GM20431 (cell line): ENCODE data around the gene UNC5B.
"Not testable (repeated sequence)": the region's sequence is repeated elsewhere in the genome, so short reads cannot be mapped to it uniquely, and the experiment has no call there.

Experiments
- in situ Hi-C: fragments of 300-500 bp; cut with MseI, MboI; formaldehyde crosslinking; loops from one replicate; pipeline ENCODE4 v1.15.0; 2020; ENCODE audit warnings: low sequenced_read_pairs; ENCODE audit not compliant: unreplicated experiment

Gene UNC5B

DNA sequence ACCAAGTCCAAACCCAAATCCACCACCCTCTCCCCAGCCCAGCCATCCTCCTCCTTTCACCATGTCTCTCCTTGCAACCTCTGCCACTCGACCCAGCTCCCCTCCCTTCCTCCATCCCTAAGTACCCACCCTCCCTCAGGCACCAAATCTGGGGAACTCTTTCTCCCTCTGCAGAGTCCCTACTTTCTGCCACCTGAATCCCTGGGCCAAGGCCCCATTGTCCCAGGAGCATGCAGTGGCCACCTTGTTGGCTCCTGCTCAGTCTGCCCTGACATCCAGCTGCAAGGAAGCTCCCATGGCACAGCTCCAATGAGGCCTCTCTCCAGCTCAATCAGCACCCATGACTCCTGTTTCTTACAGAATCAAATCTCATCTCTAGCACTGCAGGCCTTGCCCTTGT is 5.5 kb upstream of the UNC5B start:
- in situ Hi-C loops = loop anchor here (10.0 kb wide), 1 partner anchor 272 kb away; no protein-coding TSS in a partner anchor

DNA sequence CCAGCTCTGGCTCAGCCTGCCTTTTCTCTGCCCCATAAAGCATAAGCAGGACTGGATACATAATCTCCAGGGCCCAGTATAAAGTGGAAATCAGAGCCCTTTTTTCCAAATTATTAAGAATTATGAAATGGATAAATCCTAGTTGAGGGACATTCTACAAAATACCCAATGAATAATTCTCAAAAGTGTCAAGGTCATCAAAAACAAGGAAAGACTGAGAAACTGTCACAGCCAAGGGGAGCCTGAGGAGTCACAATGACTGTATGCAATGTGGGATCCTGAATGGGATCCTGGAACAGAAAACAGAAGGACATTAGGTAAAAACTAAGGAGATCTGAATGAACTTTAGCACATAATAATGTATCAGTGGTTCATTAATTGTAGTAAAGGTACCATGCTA is 4.8 kb upstream of the UNC5B start:
- in situ Hi-C loops = loop anchor here (10.0 kb wide), 1 partner anchor 273 kb away; no protein-coding TSS in a partner anchor

DNA sequence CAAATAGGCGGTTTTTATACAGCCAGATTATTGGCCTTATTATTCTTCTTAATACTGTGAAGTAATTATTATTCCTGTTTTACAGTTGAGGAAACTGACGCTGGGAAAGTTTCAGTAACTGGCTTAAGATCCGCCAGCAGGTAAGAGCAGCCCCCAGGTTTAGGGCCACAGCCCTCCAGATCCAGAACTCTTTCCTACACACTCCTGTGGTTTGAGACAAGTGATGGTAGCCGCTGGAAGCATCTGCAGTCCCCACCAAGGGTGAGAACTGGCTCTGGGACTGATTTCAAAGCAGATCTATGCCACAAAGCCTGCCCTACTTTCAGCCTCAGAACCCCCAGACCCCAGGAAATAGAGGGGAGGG is 3.0 kb upstream of the UNC5B start:
- in situ Hi-C loops = loop anchor here (10.0 kb wide), 1 partner anchor 275 kb away; no protein-coding TSS in a partner anchor

DNA sequence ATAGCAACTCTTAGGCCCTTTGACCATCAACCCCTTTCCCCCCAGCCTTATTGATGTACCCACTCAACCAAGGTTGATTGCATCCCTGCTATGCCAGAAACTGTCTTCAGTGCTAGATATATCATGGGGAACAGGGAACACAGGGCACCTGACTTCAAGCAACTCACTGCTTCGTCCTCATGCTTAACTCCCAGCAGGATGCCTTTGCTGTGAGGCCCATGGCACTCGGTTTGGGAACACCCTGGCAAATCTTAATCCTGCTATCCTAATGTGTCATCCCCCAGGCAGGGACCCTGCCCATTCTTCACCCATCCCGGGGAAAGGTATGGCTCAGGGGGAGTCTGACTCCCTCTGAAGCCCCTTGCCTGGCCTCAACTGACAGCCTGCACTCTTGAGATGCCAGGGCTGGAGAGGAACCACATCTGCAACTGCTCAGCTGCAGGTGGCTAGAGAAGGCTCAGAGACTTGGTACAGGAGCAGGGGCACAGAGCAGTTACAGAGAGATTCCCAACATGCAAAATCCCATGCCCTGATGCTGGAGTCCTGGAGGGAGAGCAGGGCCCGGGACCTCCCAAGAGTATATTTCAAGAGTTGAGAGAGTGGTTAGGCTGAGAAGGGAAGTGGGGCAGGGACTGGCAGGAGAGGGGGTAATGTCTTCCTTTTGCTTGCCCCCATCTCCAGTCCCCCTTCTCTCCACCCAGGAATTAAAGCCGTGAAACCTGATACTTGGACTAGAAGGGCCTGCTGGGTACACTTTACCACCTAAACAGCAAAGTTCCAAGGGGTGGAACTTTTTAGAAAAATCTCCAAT is 2.4 kb upstream of the UNC5B start:
- in situ Hi-C loops = loop anchor here (10.0 kb wide), 1 partner anchor 275 kb away; no protein-coding TSS in a partner anchor

DNA sequence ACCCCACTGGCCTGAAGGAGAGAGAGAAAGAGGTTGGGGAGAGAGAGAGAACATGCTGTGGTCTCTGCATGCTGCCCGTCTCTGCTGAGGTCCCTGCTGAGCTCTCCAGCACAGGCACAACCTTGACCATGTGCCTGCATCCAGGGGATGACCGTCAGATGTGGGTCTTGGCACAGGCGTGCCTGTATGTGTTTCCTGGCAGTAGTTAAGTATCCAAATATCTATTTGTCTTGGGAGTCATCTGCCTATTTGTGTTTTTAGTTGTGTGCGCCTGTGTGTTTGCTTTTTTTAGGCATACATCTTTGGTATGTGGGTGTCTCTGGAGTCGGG is 1.9 kb upstream of the UNC5B start:
- in situ Hi-C loops = no loop called here

DNA sequence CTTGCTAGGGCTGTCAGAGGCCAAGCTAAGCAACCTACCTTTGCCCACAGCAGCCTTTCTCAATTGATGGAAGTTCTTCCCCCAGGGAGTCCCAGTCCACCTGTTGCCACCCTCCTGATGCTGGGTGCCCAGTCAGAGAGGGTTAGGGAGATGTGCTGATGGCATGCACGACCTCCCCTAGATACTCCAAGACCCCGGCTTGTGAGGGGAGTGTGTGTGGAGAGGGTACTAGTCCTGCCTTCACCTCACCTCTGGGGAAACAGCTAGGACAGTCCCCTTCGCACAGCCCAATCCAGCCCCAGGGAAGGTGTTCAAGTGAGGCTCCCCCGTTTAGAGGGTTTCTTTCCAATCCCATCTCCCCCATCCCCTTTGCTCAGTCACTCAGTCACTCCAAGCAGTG is 1.3 kb upstream of the UNC5B start:
- in situ Hi-C loops = no loop called here

DNA sequence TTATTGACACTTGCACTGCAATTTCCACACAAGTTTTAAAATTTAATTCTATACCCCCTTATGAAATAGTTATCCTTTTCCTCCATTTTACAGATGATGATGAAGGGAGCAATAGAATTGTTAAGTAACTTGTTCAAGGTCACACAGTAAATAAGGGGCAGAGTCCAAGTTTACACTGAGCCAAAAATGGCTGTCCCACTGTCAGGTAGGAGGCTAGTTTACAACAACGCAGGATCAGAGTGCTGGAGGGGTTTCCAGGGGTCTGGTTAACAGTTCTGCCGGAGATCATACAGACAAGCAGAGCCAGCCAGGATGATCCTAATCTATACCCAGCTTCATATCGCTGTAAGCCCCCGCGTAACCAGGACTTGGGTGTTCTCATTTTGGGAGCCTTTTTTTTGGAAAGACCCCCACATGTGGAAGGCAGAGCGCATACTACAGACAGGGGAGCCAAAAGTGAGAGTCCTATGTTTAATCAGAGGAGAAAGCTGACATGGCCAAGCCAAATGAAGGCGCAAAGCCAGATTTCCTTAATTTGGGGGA is 524 bp upstream of the UNC5B start:
- in situ Hi-C loops = no loop called here

DNA sequence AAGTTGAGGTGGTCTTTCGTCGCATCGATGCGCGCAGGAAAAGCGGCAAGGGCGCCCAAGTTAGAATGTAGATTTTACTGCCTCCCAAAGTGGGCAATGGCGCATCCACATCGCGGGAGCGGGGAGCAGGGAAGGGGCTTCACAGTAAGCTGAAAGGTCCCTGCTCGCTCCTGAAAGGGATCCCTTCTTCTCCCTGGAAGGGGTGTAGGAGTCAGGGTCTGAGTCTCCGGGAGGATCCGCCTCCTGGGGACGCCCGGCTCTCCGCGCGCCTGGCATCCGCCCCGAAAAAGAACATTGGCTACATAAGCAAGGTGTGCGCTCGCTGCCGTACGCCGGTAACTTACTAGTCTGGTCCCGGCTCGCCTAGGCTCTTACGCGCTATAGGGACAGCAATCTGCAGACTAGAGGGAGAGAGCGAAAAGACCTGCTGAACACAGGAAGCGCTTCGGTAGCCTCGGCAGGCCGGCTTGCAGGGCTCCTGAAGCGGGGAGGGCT is 804 bp downstream of the UNC5B start:
- in situ Hi-C loops = no loop called here

DNA sequence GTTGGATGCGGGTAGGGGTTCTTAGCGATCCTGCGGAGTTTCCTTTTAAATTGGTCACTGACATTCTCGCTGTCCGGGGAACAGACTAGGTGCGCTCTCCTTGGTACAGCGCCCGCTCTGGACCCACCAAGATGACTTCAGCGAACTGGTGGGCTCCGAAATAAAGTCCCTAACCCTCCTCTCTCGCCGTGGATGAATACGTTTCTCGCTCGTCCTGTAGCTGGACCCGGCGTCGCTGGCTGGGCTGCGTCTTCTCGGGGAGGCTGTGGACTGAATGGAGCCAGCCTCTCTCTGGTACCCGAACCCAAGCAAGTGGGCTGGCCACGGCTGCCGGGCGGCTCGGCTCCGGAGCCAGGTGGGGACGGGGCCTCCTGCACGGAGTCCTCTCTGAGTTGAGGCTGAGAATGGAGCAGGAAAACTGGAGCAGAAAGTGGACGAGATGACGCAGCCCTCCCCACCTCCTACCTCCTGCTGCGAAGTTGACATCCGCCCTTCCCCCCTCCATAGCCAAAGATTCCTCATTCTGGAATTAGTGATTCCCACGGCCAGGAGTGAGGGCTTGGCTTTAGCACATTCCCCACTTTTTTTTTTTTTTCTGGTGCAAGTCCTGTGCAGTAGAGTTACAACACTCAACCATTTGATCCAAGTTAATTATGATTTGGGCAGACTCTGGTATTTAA is 1.5 kb downstream of the UNC5B start:
- in situ Hi-C loops = no loop called here

DNA sequence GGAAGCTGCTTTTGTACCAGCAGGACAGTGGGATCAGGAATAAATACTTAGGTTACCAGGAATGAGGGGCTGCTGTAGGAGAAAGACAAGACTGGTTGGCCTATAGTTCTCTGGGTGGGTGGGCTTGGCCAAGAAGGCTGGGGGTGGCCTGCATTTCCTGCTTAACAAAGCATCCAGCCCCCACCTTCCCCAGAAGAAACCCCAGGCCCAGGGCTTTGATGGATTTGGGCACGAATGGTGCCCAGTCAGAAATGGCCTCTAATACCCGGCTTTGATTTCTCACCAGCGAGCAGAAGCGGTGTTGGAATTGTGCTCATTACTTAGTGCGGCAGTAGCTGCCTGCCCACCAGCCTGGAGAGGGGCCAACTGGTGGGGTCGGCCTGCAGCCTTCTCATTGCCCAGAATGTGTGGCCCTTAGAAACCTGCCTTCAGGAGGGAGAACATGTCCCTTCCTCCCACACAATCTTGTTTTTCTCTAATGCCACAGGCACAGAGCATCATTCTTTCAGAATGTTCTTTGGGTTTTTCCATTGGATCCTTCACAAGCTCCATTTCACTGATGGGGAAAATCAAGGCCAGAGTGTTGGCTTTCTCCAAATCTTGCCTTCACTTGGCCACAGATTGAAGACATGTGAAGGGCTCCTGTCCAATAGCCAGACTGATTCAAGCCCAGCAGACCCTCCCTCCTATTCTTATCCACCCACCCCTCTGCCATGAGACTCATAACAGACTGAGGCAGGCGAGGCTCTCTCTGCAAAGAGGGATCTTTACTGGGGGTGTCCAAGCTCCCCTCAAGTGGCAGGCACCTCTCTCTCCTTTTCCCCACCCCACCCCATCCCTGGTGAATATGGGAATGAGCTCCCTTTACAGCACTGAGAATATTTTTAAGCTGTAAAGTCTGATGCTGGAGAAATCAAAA is 2.5 kb downstream of the UNC5B start:
- in situ Hi-C loops = no loop called here

DNA sequence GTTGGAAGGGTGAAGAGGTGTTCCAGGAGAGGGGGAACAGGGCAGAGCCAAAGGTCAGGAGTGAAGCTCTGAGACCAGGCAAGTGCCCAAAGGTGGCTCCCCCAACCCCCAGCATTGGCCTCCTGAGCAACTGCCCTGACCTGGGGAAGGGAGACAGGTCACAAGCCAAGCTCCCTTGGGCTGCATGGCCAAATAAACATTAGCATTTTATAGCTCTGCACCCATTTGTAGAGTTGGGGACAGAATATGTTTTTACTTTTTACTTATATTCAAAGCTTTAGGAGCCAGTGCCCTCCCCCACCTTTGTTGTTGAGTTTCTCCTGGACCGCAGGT is 4.0 kb downstream of the UNC5B start:
- in situ Hi-C loops = no loop called here

DNA sequence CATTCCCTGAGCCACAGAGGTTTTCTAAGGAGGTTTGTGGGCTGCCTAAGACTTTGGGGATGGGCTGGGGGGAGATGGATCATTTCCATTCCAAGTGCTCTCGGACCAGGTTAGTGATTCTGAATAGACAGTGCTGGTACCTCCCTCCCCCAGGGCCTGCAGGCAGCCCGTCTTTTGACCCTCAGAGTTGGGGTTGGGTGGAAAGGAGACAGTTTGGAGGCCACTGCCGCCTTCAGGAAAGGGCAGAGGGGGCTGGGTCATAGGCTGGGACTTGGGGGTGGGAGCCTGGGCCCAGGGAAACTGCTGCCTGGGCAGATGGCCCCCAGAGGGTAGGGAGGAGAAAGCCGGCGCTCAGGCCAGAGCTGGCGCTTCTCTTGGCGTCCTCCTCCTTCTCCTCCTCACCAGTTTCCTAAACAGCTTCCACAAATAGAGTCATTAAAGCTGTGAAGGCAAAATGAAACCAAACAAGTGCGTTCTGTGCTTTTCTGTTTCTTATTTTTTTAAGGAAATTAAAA is 4.4 kb downstream of the UNC5B start:
- in situ Hi-C loops = no loop called here

DNA sequence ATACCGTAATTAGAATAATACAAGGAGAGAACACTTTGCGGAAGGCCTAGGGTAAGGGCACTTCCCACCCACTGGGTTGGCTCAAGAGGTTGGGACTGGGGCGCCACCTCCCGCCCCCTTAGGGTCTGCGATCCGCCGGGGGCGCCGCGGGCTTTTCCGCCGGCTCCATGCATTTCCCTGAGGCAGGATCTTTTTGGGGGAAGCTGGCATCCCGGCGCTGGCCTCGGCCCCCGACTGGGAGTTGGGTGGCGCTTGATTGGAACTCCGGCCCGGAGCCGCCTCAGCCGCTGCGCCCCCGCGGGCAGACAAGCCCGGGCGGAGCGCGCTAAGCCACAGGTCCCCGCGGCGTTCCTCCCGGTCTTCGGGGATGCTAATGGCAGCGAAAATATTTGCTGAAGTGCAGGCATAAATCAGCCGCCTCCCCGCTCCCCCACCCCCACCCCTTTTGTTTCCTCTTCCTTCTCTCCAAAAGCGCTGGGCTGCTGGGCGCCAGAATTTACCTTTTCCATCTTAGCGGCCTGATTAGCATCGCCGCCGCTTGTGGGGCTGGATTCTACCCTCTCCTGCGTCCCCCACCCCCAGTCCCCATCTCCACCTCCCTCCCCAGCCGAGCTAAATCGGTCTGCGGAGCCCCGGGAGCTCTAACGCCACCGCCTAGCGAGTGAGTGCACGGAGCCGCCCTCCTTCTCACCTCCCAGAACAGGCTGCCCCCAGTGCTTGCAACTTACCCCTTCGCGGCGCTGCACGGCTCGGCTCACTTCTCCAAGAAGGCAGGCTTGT is 5.1 kb downstream of the UNC5B start:
- in situ Hi-C loops = no loop called here

DNA sequence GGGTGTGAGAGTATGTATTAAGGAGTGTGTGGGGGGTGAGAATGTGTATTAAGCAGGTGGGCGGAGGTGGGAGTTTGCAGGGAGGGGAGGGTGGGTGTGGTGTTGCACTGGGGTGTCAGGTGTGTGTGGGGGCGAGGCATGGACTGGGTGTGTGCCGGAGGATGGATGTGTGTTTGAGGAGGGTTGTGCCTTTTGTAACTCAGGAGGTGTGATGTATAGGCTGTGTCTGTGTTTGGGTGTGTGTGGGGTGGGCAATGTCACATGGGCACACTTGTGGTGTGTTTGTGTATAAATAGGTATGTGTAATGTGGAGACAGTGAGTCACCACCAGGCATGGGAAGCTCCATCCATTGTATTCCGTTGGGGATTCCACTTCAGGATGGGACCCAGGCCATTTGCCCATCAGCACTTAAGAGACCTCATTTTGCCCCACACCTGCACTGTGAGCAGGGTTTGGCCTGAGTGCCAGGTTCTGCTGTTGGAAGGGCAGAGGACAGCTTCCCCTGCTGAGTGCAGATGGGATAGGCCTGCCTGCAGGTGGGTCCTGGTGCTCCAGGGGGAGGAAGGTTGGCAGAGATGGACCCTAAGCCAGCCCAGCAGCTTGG is 5.8 kb downstream of the UNC5B start:
- in situ Hi-C loops = no loop called here

DNA sequence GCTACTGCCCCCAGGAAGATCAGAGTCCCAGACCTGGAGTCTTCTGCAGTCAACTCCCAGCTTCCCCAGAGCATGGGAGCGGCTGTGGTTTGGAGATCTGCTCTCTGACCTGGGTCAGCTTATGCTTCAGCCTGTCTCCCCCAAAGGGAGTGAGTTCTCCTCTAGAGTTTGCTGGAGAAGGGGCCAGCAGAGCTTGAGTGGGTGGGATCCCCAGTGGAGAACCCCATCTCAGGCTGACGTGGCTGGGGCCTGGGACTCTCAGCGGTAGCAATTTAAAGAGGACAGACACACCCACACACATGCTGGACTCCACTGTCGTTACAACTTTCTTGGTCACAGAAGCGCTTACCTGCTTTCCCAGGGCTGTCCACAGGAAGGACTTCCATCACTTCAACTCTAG is 6.3 kb downstream of the UNC5B start:
- in situ Hi-C loops = no loop called here

DNA sequence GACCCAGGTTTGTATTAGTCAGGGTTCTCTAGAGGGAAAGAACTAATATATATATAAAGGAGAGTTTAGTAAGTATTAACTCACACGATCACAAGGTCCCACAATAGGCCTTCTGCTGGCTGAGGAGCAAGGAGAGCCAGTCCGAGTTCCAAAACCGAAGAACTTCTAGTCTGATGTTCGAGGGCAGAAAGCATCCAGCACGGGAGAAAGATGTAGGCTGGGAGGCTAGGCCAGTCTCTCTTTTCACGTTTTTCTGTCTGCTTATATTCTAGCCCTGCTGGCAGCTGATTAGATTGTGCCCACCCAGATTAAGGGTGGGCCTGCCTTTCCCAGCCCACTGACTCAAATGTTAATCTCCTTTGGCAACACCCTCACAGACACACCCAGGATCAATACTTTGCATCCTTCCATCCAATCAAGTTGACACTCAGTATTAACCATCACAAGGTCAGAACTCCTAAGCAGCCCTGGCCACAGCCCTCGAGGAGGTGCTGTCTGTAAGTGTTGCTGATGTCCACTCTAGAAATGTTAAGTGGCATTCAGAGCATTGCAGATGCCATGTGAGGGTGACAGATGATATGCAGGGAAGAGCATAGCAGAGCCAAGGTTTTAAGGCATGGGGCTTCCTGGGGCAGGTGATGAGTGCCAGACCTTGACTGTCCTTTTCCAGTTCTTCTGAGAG is 7.0 kb downstream of the UNC5B start:
- in situ Hi-C loops = not testable (repeated sequence)

DNA sequence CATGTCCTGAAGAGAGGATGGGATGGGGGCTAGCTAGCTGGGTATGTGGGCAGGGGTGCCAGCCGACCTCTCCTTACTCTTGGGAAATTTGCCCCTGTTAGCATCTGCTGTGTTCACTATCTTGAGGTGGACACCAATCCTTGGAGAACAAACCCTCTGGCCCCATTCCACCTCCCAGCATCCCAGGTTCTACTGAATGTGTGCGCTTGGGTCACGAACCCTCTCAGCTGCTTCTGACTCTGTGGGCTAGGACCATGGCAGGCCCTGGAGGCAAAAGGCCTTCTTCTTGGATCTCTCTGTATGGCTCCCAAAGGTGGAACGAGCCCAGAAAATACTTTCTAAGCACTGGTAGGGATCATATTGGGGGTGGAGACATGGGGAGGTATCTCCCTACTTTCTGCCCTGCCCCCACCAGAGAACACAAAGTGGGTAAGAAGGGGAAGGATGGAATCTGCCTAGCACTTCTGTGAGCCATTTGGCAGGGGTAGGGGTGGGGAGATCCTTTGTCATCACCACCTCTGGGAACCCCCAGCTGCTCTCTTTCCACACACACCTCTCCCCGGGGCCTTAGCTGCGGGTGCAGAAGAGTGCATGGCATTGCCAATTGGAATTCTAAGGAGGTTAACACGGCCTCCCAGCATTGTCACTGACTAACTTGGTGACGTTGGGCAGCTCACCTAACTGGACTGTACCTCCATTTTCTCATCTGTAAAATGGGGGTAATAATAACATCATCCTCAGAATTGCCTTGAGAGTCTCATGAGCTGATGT is 7.7 kb downstream of the UNC5B start:
- in situ Hi-C loops = no loop called here
